Omental fat pad (tissue), 4 donors: ENCODE data around the gene ACAT1. TPM values are rescaled to one million over a fixed set of nuclear protein-coding genes. Genes with fewer than 3 reads are reported as not detected.
"Not testable (repeated sequence)": the region's sequence is repeated elsewhere in the genome, so short reads cannot be mapped to it uniquely, and the experiment has no call there.

Experiments
- ATAC-seq: fragments of 150-250 bp; one replicate; pipeline ENCODE4 v1.9.1; 2016; ENCODE audit warnings: mild to moderate bottlenecking, moderate library complexity; ENCODE audit not compliant: low FRiP score
- DNase-seq: peaks from one replicate; pipeline ENCODE4 v3.0.0-alpha.2; 2019; ENCODE audit warnings: low spot score
- CTCF ChIP-seq, 3 donors: fragments of 450-650 bp; IDR thresholded peaks; one replicate each; pipeline ENCODE4 v1.5.1; 2016 to 2017; ENCODE audit warnings: antibody characterized with exemption in 3 of 3, mild to moderate bottlenecking in 3 of 3, moderate library complexity in 2 of 3
- total RNA-seq, 4 donors: library from RNA; depleted of rRNA; stranded (reverse); fragments of >200 nt; gene quantifications; one replicate each; pipeline ENCODE4 v1.1.0, GENCODE V29; 2016

Gene ACAT1
- total RNA-seq, 4 donors from 2014 or later: 118 to 215 (median 168) TPM

GRCh38 chr11:108101090-108101775, 20.1 kb upstream of the ACAT1 start:
- TF ChIP-seq CTCF (IDR thresholded peaks at IDR 0.05): no peak
- ATAC-seq: no peak

GRCh38 chr11:108111126-108111525, 10.2 kb upstream of the ACAT1 start:
- ATAC-seq (no peak), DNase-seq (no peak)
- TF ChIP-seq CTCF (IDR thresholded peaks at IDR 0.05): no peak

More at GRCh38 chr11:108101090-108101775, 20.1 kb upstream of the ACAT1 start:
- no peak for DNase-seq

- no peak for TF ChIP-seq CTCF (IDR thresholded peaks at IDR 0.05)
- ATAC-seq: no peak
- no peak for DNase-seq
Observed at GRCh38 chr11:108112057-108112456, 9.3 kb upstream of the ACAT1 start.

GRCh38 chr11:108115500-108116140, 5.7 kb upstream of the ACAT1 start:
- ATAC-seq (peak; percentile 95), DNase-seq (peak; percentile 91)
- no peak for TF ChIP-seq CTCF (IDR thresholded peaks at IDR 0.05)

GRCh38 chr11:108117746-108118371, 3.5 kb upstream of the ACAT1 start:
- no peak for ATAC-seq
- TF ChIP-seq CTCF (IDR thresholded peaks at IDR 0.05): no peak
- DNase-seq: no peak

- ATAC-seq, DNase-seq: not testable (repeated sequence)
Observed at GRCh38 chr11:108120936-108121273, 462 bp upstream of the ACAT1 start.

- TF ChIP-seq CTCF (IDR thresholded peaks at IDR 0.05): no peak
- DNase-seq (no peak), ATAC-seq (peak; percentile 9)
Observed at GRCh38 chr11:108122166-108122628, 830 bp downstream of the ACAT1 start.
